Activated CD8-positive, alpha-beta T cell treated with anti-CD3 and anti-CD28 coated beads for 36 hours (primary cell): ENCODE measurements around the gene CABP4. TPM values are rescaled to one million over a fixed set of nuclear protein-coding genes. Genes with fewer than 3 reads are reported as not detected.

Source experiments
- ATAC-seq: fragments of 200-7000 bp; cut with Tn5 transposase; one replicate; pipeline ENCODE4 v1.10.0; 2021; ENCODE audit warnings: mild to moderate bottlenecking, moderate library complexity
- CTCF ChIA-PET: fragments of 350-600 bp; sonication (Branson Sonifier 250); formaldehyde crosslinking; loops from one replicate; lab custom pipeline; 2021; ENCODE audit warnings: antibody characterized with exemption; lab: Charles Lee
- POLR2A ChIA-PET: fragments of 350-600 bp; sonication (Branson Sonifier 250); formaldehyde crosslinking; loops from one replicate; lab custom pipeline; 2021; ENCODE audit warnings: antibody characterized with exemption; lab: Charles Lee
- DNase-seq: peaks from one replicate; pipeline ENCODE4 v3.0.0-alpha.2; 2020
- H3K27ac Mint-ChIP-seq: one replicate; pipeline ENCODE4 v1.8.0; 2021; ENCODE audit warnings: mild to moderate bottlenecking, mixed read lengths
- H3K27me3 Mint-ChIP-seq: one replicate; pipeline ENCODE4 v1.8.0; 2021; ENCODE audit warnings: mixed read lengths
- H3K36me3 Mint-ChIP-seq: one replicate; pipeline ENCODE4 v1.8.0; 2021; ENCODE audit warnings: low read depth, mixed read lengths
- H3K4me1 Mint-ChIP-seq: one replicate; pipeline ENCODE4 v1.8.0; 2021; ENCODE audit warnings: low read depth, mixed read lengths
- H3K4me3 Mint-ChIP-seq: one replicate; pipeline ENCODE4 v1.8.0; 2021; ENCODE audit warnings: mild to moderate bottlenecking, moderate library complexity, mixed read lengths
- H3K9me3 Mint-ChIP-seq: one replicate; pipeline ENCODE4 v1.8.0; 2021; ENCODE audit warnings: mixed read lengths
- CTCF ChIP-seq: fragments of 200-600 bp; IDR thresholded peaks from one replicate; pipeline ENCODE4 v1.8.0; 2022; ENCODE audit warnings: antibody characterized with exemption, mild to moderate bottlenecking
- intact Hi-C: fragments of 100-400 bp; cut with micrococcal nuclease; formaldehyde crosslinking; loops from one replicate; pipeline ENCODE4 v1.10.0; 2022
- total RNA-seq, 2 experiments: library from RNA; stranded (reverse); gene quantifications; one replicate each; pipeline ENCODE4 v1.2.3, GENCODE V29; 2021

CABP4 gene
- total RNA-seq, 2 experiments from 2014 or later: 0.83 to 1.4 TPM

- H3K4me3 Mint-ChIP-seq: peak overlapping the region; percentile 87
- no peak for TF ChIP-seq CTCF
- ATAC-seq (no peak), DNase-seq (no peak)
- H3K36me3 Mint-ChIP-seq: peaks cover 45% of the 10 kb centered on the region
- ChIA-PET CTCF (no interaction called here), POLR2A (interaction anchor here (0.9 to 2.3 kb wide), 4 partner anchors 10 to 24 kb away, joined by 3 to 18 read pairs (median 5); partner anchors contain the start of gene RPS6KB2)
- H3K9me3 Mint-ChIP-seq: no peaks in the 10 kb centered on the region
- intact Hi-C loops: no loop called here
- H3K27ac Mint-ChIP-seq: peak overlapping the region; percentile 88
- no peaks in the 10 kb centered on the region for H3K27me3 Mint-ChIP-seq
- H3K4me1 Mint-ChIP-seq: peaks cover 70% of the 10 kb centered on the region
These were observed 44.8 kb upstream of the CABP4 start for GRCh38 chr11:67410369-67410831.

GRCh38 chr11:67410984-67411784 is 44.0 kb upstream of the CABP4 start:
- H3K36me3 Mint-ChIP-seq: peaks cover 38% of the 10 kb centered on the region
- DNase-seq (no peak), ATAC-seq (no peak)
- peak overlapping the region; percentile 67 for H3K27ac Mint-ChIP-seq
- intact Hi-C loops: no loop called here
- no peaks in the 10 kb centered on the region for H3K27me3 Mint-ChIP-seq
- peaks cover 74% of the 10 kb centered on the region for H3K4me1 Mint-ChIP-seq
- ChIA-PET CTCF (interaction anchor here (1.4 kb wide), 1 partner anchor 9 kb away, joined by 4 read pairs; no protein-coding TSS in a partner anchor), POLR2A (interaction anchor here (0.9 to 3.3 kb wide), 10 partner anchors 7 to 72 kb away, joined by 3 to 18 read pairs (median 6); partner anchors contain the start of genes AIP, PPP1CA, RPS6KB2 and TBC1D10C)
- no peak for TF ChIP-seq CTCF
- H3K4me3 Mint-ChIP-seq: peak overlapping the region; percentile 87
- no peaks in the 10 kb centered on the region for H3K9me3 Mint-ChIP-seq

GRCh38 chr11:67411785-67412152 is 43.4 kb upstream of the CABP4 start:
- no peaks in the 10 kb centered on the region for H3K27me3 Mint-ChIP-seq
- H3K4me3 Mint-ChIP-seq: no peak overlapping the region
- ATAC-seq (peak; percentile 18), DNase-seq (peak; percentile 57)
- POLR2A ChIA-PET: interaction anchor here (0.6 to 3.3 kb wide), 17 partner anchors 8 to 77 kb away, joined by 3 to 18 read pairs (median 5); partner anchors contain the start of genes AIP, PPP1CA, PTPRCAP and TBC1D10C
- no peak for TF ChIP-seq CTCF
- CTCF ChIA-PET: interaction anchor here (0.9 to 1.4 kb wide), 3 partner anchors 9 to 20 kb away, joined by 4 to 6 read pairs (median 4); partner anchors contain the start of genes PPP1CA and RAD9A
- peaks cover 32% of the 10 kb centered on the region for H3K36me3 Mint-ChIP-seq
- H3K9me3 Mint-ChIP-seq: no peaks in the 10 kb centered on the region
- intact Hi-C loops: no loop called here
- peaks cover 76% of the 10 kb centered on the region for H3K4me1 Mint-ChIP-seq
- H3K27ac Mint-ChIP-seq: peak overlapping the region; percentile 59

GRCh38 chr11:67412495-67413179 is 42.5 kb upstream of the CABP4 start:
- intact Hi-C loops: no loop called here
- ATAC-seq (no peak), DNase-seq (no peak)
- H3K36me3 Mint-ChIP-seq: peaks cover 23% of the 10 kb centered on the region
- TF ChIP-seq CTCF: no peak
- ChIA-PET POLR2A (interaction anchor here (0.5 to 3.3 kb wide), 18 partner anchors 8 to 933 kb away, joined by 3 to 18 read pairs (median 5); partner anchors contain the start of genes PPP1CA, PTPRCAP, RPS6KB2 and TBC1D10C), CTCF (interaction anchor here (0.9 to 1.7 kb wide), 5 partner anchors 9 to 61 kb away, joined by 3 to 6 read pairs (median 4); partner anchors contain the start of genes PPP1CA, RAD9A and TBC1D10C)
- H3K27me3 Mint-ChIP-seq: no peaks in the 10 kb centered on the region
- no peak overlapping the region for H3K4me3 Mint-ChIP-seq
- no peaks in the 10 kb centered on the region for H3K9me3 Mint-ChIP-seq
- H3K4me1 Mint-ChIP-seq: peaks cover 76% of the 10 kb centered on the region
- no peak overlapping the region for H3K27ac Mint-ChIP-seq
